GM18511 (cell line): ENCODE data around the gene ADARB2.
"Not testable (repeated sequence)": the region's sequence is repeated elsewhere in the genome, so short reads cannot be mapped to it uniquely, and the experiment has no call there.

ENCODE experiments used
- ATAC-seq: cut with Tn5 transposase; IDR thresholded peaks from one replicate; pipeline ENCODE4 v1.9.1; 2021; ENCODE audit warnings: mild to moderate bottlenecking, moderate library complexity; ENCODE audit not compliant: unreplicated experiment

ADARB2 gene

GRCh38 chr10:1416456-1417037 lies 320.8 kb downstream of the ADARB2 start:
- ATAC-seq, result no peak

GRCh38 chr10:1414893-1415292 lies 322.4 kb downstream of the ADARB2 start:
- ATAC-seq, result no peak

GRCh38 chr10:1414346-1414745 lies 323.0 kb downstream of the ADARB2 start:
- not testable (repeated sequence) for ATAC-seq

- ATAC-seq, result no peak
Measured at GRCh38 chr10:1413823-1414222, 323.5 kb downstream of the ADARB2 start.

- no peak for ATAC-seq
Measured at GRCh38 chr10:1413256-1413655, 324.1 kb downstream of the ADARB2 start.

GRCh38 chr10:1412531-1413189 lies 324.7 kb downstream of the ADARB2 start:
- no peak for ATAC-seq

GRCh38 chr10:1411956-1412355 lies 325.4 kb downstream of the ADARB2 start:
- no peak for ATAC-seq

- no peak for ATAC-seq
Measured at GRCh38 chr10:1411451-1411850, 325.9 kb downstream of the ADARB2 start.

- no peak for ATAC-seq
Measured at GRCh38 chr10:1410469-1411395, 326.6 kb downstream of the ADARB2 start.

- no peak for ATAC-seq
Measured at GRCh38 chr10:1410032-1410431, 327.3 kb downstream of the ADARB2 start.

GRCh38 chr10:1409392-1409791 lies 327.9 kb downstream of the ADARB2 start:
- ATAC-seq, result no peak

- no peak for ATAC-seq
Measured at GRCh38 chr10:1408651-1409367, 328.5 kb downstream of the ADARB2 start.

GRCh38 chr10:1406967-1407945 lies 330.1 kb downstream of the ADARB2 start:
- ATAC-seq, result no peak

GRCh38 chr10:1406132-1406966 lies 331.0 kb downstream of the ADARB2 start:
- ATAC-seq, result no peak

GRCh38 chr10:1404323-1405260 lies 332.7 kb downstream of the ADARB2 start:
- ATAC-seq, result no peak

GRCh38 chr10:1403508-1404322 lies 333.6 kb downstream of the ADARB2 start:
- ATAC-seq, result no peak
